Measurements from ENCODE around the gene KLRF1. TPM values are rescaled to one million over a fixed set of nuclear protein-coding genes. Genes with fewer than 3 reads are reported as not detected.

Gene KLRF1
- total RNA-seq, 1 donor from 2014 or later, result not detected

- TF ChIP-seq CTCF (IDR thresholded peaks at IDR 0.05; ENCODE audit: insufficient read depth, low read length, severe bottlenecking), result no peak
- FAIRE-seq (no peak), DNase-seq (ENCODE audit: low read depth) (no peak)
- Histone ChIP-seq H3K27me3 (ENCODE audit: control insufficient read depth, insufficient read depth, low read length) (no peaks in the 10 kb centered on the region), H3K4me3 (ENCODE audit: low read depth, low read length) (no peak overlapping the region), H3K36me3 (ENCODE audit: control insufficient read depth, insufficient read depth, low read length) (no peaks in the 10 kb centered on the region)
These were observed 41.1 kb downstream of the KLRF1 start for GRCh38 chr12:9868311-9868801.

- Histone ChIP-seq H3K4me3 (ENCODE audit: low read depth, low read length) (no peak overlapping the region), H3K36me3 (ENCODE audit: control insufficient read depth, insufficient read depth, low read length) (no peaks in the 10 kb centered on the region), H3K27me3 (ENCODE audit: control insufficient read depth, insufficient read depth, low read length) (no peaks in the 10 kb centered on the region)
- DNase-seq (ENCODE audit: low read depth) (no peak), FAIRE-seq (no peak)
- TF ChIP-seq CTCF (IDR thresholded peaks at IDR 0.05; ENCODE audit: insufficient read depth, low read length, severe bottlenecking), result no peak
These were observed 41.6 kb downstream of the KLRF1 start for GRCh38 chr12:9868951-9869306.

GRCh38 chr12:9869307-9870161 lies 42.3 kb downstream of the KLRF1 start, which contains the start of gene CLEC2B:
Gene CLEC2B (minus strand): TSS chr12:9869354.
- Histone ChIP-seq H3K36me3 (ENCODE audit: control insufficient read depth, insufficient read depth, low read length) (no peaks in the 10 kb centered on the region), H3K4me3 (ENCODE audit: low read depth, low read length) (peak within 1 kb of the TSS; percentile 34), H3K27me3 (ENCODE audit: control insufficient read depth, insufficient read depth, low read length) (no peaks in the 10 kb centered on the region)
- DNase-seq (ENCODE audit: low read depth) (peak; percentile 98), FAIRE-seq (peak; percentile 52)
- no peak for TF ChIP-seq CTCF (IDR thresholded peaks at IDR 0.05; ENCODE audit: insufficient read depth, low read length, severe bottlenecking)

GRCh38 chr12:9870286-9870866 lies 43.1 kb downstream of the KLRF1 start:
- no peak overlapping the region for H3K4me3 ChIP-seq (ENCODE audit: low read depth, low read length)
- TF ChIP-seq CTCF (IDR thresholded peaks at IDR 0.05; ENCODE audit: insufficient read depth, low read length, severe bottlenecking), result no peak
- H3K27me3 ChIP-seq (ENCODE audit: control insufficient read depth, insufficient read depth, low read length), result no peaks in the 10 kb centered on the region
- no peak for DNase-seq (ENCODE audit: low read depth)
- H3K36me3 ChIP-seq (ENCODE audit: control insufficient read depth, insufficient read depth, low read length), result no peaks in the 10 kb centered on the region
- no peak for FAIRE-seq

GRCh38 chr12:9872162-9872561 lies 44.9 kb downstream of the KLRF1 start:
- Histone ChIP-seq H3K4me3 (ENCODE audit: low read depth, low read length) (no peak overlapping the region), H3K27me3 (ENCODE audit: control insufficient read depth, insufficient read depth, low read length) (no peaks in the 10 kb centered on the region), H3K36me3 (ENCODE audit: control insufficient read depth, insufficient read depth, low read length) (no peaks in the 10 kb centered on the region)
- FAIRE-seq, result no peak
- TF ChIP-seq CTCF (IDR thresholded peaks at IDR 0.05; ENCODE audit: insufficient read depth, low read length, severe bottlenecking), result no peak
- DNase-seq (ENCODE audit: low read depth), result peak; percentile 26

Measured in bronchial epithelial cell (primary cell).